ENCODE measurements around the gene HMGN2.

HMGN2 gene

GRCh38 chr1:26472320-26472900 lies at the start of gene HMGN2:
TSS of gene HMGN2 (plus strand) at chr1:26472440. CDS start at chr1:26472613, 173 bp downstream.
- peak; percentile 91 for DNase-seq

- DNase-seq: no peak
Observed at GRCh38 chr1:26429721-26430120, 42.5 kb upstream of the HMGN2 start.

- DNase-seq: peak; percentile 99
Observed at GRCh38 chr1:26431979-26432695, 40.1 kb upstream of the HMGN2 start, which contains the start of gene DHDDS. TSS of gene DHDDS (plus strand) at chr1:26432321. CDS start at chr1:26432946, 625 bp downstream.

GRCh38 chr1:26432793-26433192 lies 39.4 kb upstream of the HMGN2 start:
- no peak for DNase-seq

GRCh38 chr1:26434161-26434752 lies 38.0 kb upstream of the HMGN2 start:
- DNase-seq: no peak

GRCh38 chr1:26438041-26438440 lies 34.2 kb upstream of the HMGN2 start:
- DNase-seq: no peak

- no peak for DNase-seq
Observed at GRCh38 chr1:26440259-26440658, 32.0 kb upstream of the HMGN2 start.

GRCh38 chr1:26449868-26450267 lies 22.4 kb upstream of the HMGN2 start:
- DNase-seq: no peak

GRCh38 chr1:26450908-26451307 lies 21.3 kb upstream of the HMGN2 start:
- DNase-seq: no peak

- DNase-seq: no peak
Observed at GRCh38 chr1:26452459-26453183, 19.6 kb upstream of the HMGN2 start.

- DNase-seq: no peak
Observed at GRCh38 chr1:26459148-26459547, 13.1 kb upstream of the HMGN2 start.

GRCh38 chr1:26459573-26460031 lies 12.6 kb upstream of the HMGN2 start:
- DNase-seq: no peak

- DNase-seq: no peak
Observed at GRCh38 chr1:26468911-26469310, 3.3 kb upstream of the HMGN2 start.

GRCh38 chr1:26469558-26469957 lies 2.7 kb upstream of the HMGN2 start:
- no peak for DNase-seq

GRCh38 chr1:26470878-26471497 lies 1.3 kb upstream of the HMGN2 start:
- DNase-seq: no peak

GRCh38 chr1:26471498-26472319 lies 531 bp upstream of the HMGN2 start:
- DNase-seq: peak; percentile 46

- DNase-seq: peak; percentile 96
Observed at GRCh38 chr1:26472901-26473845, 933 bp downstream of the HMGN2 start.

- DNase-seq: no peak
Observed at GRCh38 chr1:26474818-26475217, 2.6 kb downstream of the HMGN2 start.

GRCh38 chr1:26475989-26476388 lies 3.7 kb downstream of the HMGN2 start:
- DNase-seq: no peak

GRCh38 chr1:26476958-26477357 lies 4.7 kb downstream of the HMGN2 start:
- no peak for DNase-seq
